Neural cell (in vitro differentiated cells): ENCODE results near the gene NGEF. TPM values are rescaled to one million over a fixed set of nuclear protein-coding genes. Genes with fewer than 3 reads are reported as not detected.

Experiments
- H2AFZ ChIP-seq: fragments of 200-600, 300-800 bp; sonication (generic), shearing (Covaris generic); 2 replicates; pipeline ENCODE4 v1.6.0; 2014; ENCODE audit warnings: low read depth, mild to moderate bottlenecking, antibody characterized with exemption, low read length, moderate library complexity
- H3F3A ChIP-seq: fragments of 200-600 bp; shearing (Covaris generic); 2 replicates; pipeline ENCODE4 v1.6.1; 2016; ENCODE audit warnings: mild to moderate bottlenecking, moderate library complexity, mixed read lengths, antibody characterized with exemption, low read length; ENCODE audit not compliant: insufficient read depth, poor library complexity, severe bottlenecking
- H3K27ac ChIP-seq: fragments of 200-600, 300-800 bp; sonication (generic), shearing (Covaris generic); 2 replicates; pipeline ENCODE4 v1.5.1; 2014; ENCODE audit warnings: mild to moderate bottlenecking, low read length, moderate library complexity
- H3K27me3 ChIP-seq: fragments of 300-800, 200-600 bp; sonication (generic), shearing (Covaris generic); 2 replicates; pipeline ENCODE4 v1.6.0; 2014; ENCODE audit warnings: mild to moderate bottlenecking, low read depth, low read length, moderate library complexity; ENCODE audit not compliant: insufficient read depth
- H3K36me3 ChIP-seq: fragments of 300-800, 200-600 bp; sonication (generic), shearing (Covaris generic); 2 replicates; pipeline ENCODE4 v1.5.1; 2014; ENCODE audit warnings: mild to moderate bottlenecking, antibody characterized with exemption, low read length, moderate library complexity; ENCODE audit not compliant: insufficient read depth
- H3K4me2 ChIP-seq: fragments of 300-800, 200-600 bp; sonication (generic), shearing (Covaris generic); 2 replicates; pipeline ENCODE4 v1.6.0; 2014; ENCODE audit warnings: mild to moderate bottlenecking, low read length
- H3K4me3 ChIP-seq: fragments of 300-800, 200-600 bp; sonication (generic), shearing (Covaris generic); 2 replicates; pipeline ENCODE4 v1.5.1; 2014; ENCODE audit warnings: mild to moderate bottlenecking, low read length, moderate library complexity
- H3K79me2 ChIP-seq: fragments of 200-600 bp; shearing (Covaris generic); replicated peaks from 2 replicates; pipeline ENCODE4 v1.6.0; 2014; ENCODE audit warnings: mild to moderate bottlenecking, low read length, moderate library complexity; ENCODE audit not compliant: insufficient read depth
- H3K9ac ChIP-seq: fragments of 300-800, 200-600 bp; sonication (generic), shearing (Covaris generic); 2 replicates; pipeline ENCODE4 v1.6.1; 2016; ENCODE audit warnings: mild to moderate bottlenecking, low read length, mixed read lengths
- H3K9me2 ChIP-seq: fragments of 200-600 bp; shearing (Covaris generic); 2 replicates; pipeline ENCODE4 v1.6.1; 2016; ENCODE audit warnings: mild to moderate bottlenecking, low read length, mixed read lengths; ENCODE audit not compliant: insufficient read depth
- H3K9me3 ChIP-seq: fragments of 200-600, 300-800 bp; sonication (generic), shearing (Covaris generic); 2 replicates; pipeline ENCODE4 v1.6.1; 2016; ENCODE audit warnings: mild to moderate bottlenecking, mixed run types, low read length, moderate library complexity, mixed read lengths
- H4K20me1 ChIP-seq: fragments of 200-600 bp; shearing (Covaris generic); 2 replicates; pipeline ENCODE4 v1.6.1; 2016; ENCODE audit warnings: mild to moderate bottlenecking, mixed run types; ENCODE audit not compliant: insufficient read depth
- CTCF ChIP-seq: fragments of 450-650 bp; IDR thresholded peaks from 2 replicates; pipeline ENCODE4 v1.5.1; 2014; ENCODE audit warnings: antibody characterized with exemption, mild to moderate bottlenecking, moderate library complexity; ENCODE audit not compliant: poor library complexity, severe bottlenecking
- EP300 ChIP-seq: fragments of 450-650 bp; conservative IDR thresholded peaks from 2 replicates; pipeline ENCODE4 v1.6.1; 2014; ENCODE audit warnings: antibody characterized with exemption, mild to moderate bottlenecking, moderate library complexity; ENCODE audit not compliant: poor library complexity, severe bottlenecking
- EZH2 ChIP-seq: fragments of 200-600, 300-800 bp; shearing (Covaris generic), sonication (generic); IDR thresholded peaks from 2 replicates; pipeline ENCODE4 v1.6.1; 2014; ENCODE audit warnings: antibody characterized with exemption, low read length, borderline replicate concordance, mild to moderate bottlenecking; ENCODE audit not compliant: insufficient read depth, poor library complexity, severe bottlenecking
- MXI1 ChIP-seq: fragments of 450-650 bp; conservative IDR thresholded peaks from 2 replicates; pipeline ENCODE4 v1.6.1; 2014; ENCODE audit warnings: antibody characterized with exemption, mild to moderate bottlenecking; ENCODE audit not compliant: poor library complexity, severe bottlenecking
- POLR2AphosphoS5 ChIP-seq: IDR thresholded peaks from 2 replicates; pipeline ENCODE4 v1.6.1; 2012
- RAD21 ChIP-seq: fragments of 450-650 bp; conservative IDR thresholded peaks from 2 replicates; pipeline ENCODE4 v1.6.1; 2014; ENCODE audit warnings: antibody characterized with exemption, mild to moderate bottlenecking, moderate library complexity
- REST ChIP-seq: IDR thresholded peaks from 2 replicates; pipeline ENCODE4 v1.6.1; 2012; ENCODE audit warnings: borderline replicate concordance
- SMC3 ChIP-seq: fragments of 450-650 bp; conservative IDR thresholded peaks from 2 replicates; pipeline ENCODE4 v1.6.1; 2014; ENCODE audit warnings: antibody characterized with exemption, mild to moderate bottlenecking, moderate library complexity; ENCODE audit not compliant: poor library complexity
- TAF1 ChIP-seq: IDR thresholded peaks from 2 replicates; pipeline ENCODE4 v1.6.1; 2012; ENCODE audit warnings: low read depth
- polyA plus RNA-seq: library from polyadenylated mRNA; depleted of rRNA; stranded (reverse); fragments of >200 nt; gene quantifications from 2 replicates; pipeline ENCODE4 v1.2.3, GENCODE V29; 2014

The NGEF gene
- polyA plus RNA-seq, 1 donor from 2014 or later: 5.2 TPM

GRCh38 chr2:232896720-232897597, 116.1 kb downstream of the NGEF start:
- Histone ChIP-seq H3K27ac (no peak overlapping the region), H3F3A (no peaks in the 10 kb centered on the region), H3K9me3 (no peaks in the 10 kb centered on the region), H3K27me3 (no peaks in the 10 kb centered on the region), H3K79me2 (no peaks in the 10 kb centered on the region), H3K4me2 (no peak overlapping the region), H3K9ac (no peak overlapping the region), H2AFZ (no peak overlapping the region), H3K4me3 (no peak overlapping the region), H3K9me2 (no peaks in the 10 kb centered on the region), H4K20me1 (no peaks in the 10 kb centered on the region), H3K36me3 (no peaks in the 10 kb centered on the region)
- TF ChIP-seq TAF1: no peak
- TF ChIP-seq SMC3: no peak
- no peak for TF ChIP-seq EP300

- Histone ChIP-seq H3K9me2 (no peaks in the 10 kb centered on the region), H3K9ac (no peak overlapping the region), H3K4me3 (no peak overlapping the region), H4K20me1 (no peaks in the 10 kb centered on the region), H3K9me3 (no peaks in the 10 kb centered on the region), H3K79me2 (no peaks in the 10 kb centered on the region), H3K36me3 (no peaks in the 10 kb centered on the region), H2AFZ (no peak overlapping the region), H3K27me3 (no peaks in the 10 kb centered on the region), H3F3A (no peaks in the 10 kb centered on the region), H3K27ac (no peak overlapping the region), H3K4me2 (no peak overlapping the region)
- TF ChIP-seq EZH2: no peak
- TF ChIP-seq EP300: no peak
- no peak for TF ChIP-seq CTCF
- TF ChIP-seq TAF1: no peak
- no peak for TF ChIP-seq MXI1
- no peak for TF ChIP-seq SMC3
Observed at GRCh38 chr2:232896111-232896510, 116.9 kb downstream of the NGEF start.

- H3K4me3 ChIP-seq: no peak overlapping the region
- H3K9me3 ChIP-seq: no peaks in the 10 kb centered on the region
- TF ChIP-seq EP300 (no peak), TAF1 (no peak), MXI1 (no peak), REST (no peak), SMC3 (no peak), EZH2 (no peak), POLR2AphosphoS5 (no peak), RAD21 (no peak), CTCF (no peak)
- H3K79me2 ChIP-seq: no peaks in the 10 kb centered on the region
- no peak overlapping the region for H3K4me2 ChIP-seq
- H3K27ac ChIP-seq: no peak overlapping the region
- H3F3A ChIP-seq: no peaks in the 10 kb centered on the region
- no peak overlapping the region for H2AFZ ChIP-seq
- H3K9ac ChIP-seq: no peak overlapping the region
- no peaks in the 10 kb centered on the region for H4K20me1 ChIP-seq
- H3K9me2 ChIP-seq: no peaks in the 10 kb centered on the region
- H3K27me3 ChIP-seq: no peaks in the 10 kb centered on the region
- H3K36me3 ChIP-seq: no peaks in the 10 kb centered on the region
Observed at GRCh38 chr2:232894746-232895145, 118.3 kb downstream of the NGEF start.
